Calu3 (cell line): Measurements from ENCODE around the gene CDKN3. TPM values are rescaled to one million over a fixed set of nuclear protein-coding genes. Genes with fewer than 3 reads are reported as not detected.

Source experiments
- BruUV-seq: library from RNA; stranded (reverse); fragments of 400-500 nt; replicated peaks from 2 replicates; lab custom pipeline; 2021; lab: Mats Ljungman, UMichigan
- CTCF ChIA-PET: fragments of 300-600 bp; sonication (Branson Sonifier 250); formaldehyde crosslinking; loops from one replicate; lab custom pipeline; 2022; ENCODE audit warnings: antibody characterized with exemption; lab: Charles Lee
- DNase-seq: peaks from one replicate; pipeline ENCODE4 v3.0.0; 2022
- H3K27ac Mint-ChIP-seq: one replicate; pipeline ENCODE4 v1.8.0; 2022; ENCODE audit warnings: mixed read lengths; ENCODE audit not compliant: unreplicated experiment
- H3K27me3 Mint-ChIP-seq: one replicate; pipeline ENCODE4 v1.8.0; 2022; ENCODE audit warnings: mixed read lengths; ENCODE audit not compliant: unreplicated experiment
- H3K36me3 Mint-ChIP-seq: one replicate; pipeline ENCODE4 v1.8.0; 2022; ENCODE audit warnings: mild to moderate bottlenecking, moderate library complexity, mixed read lengths; ENCODE audit not compliant: insufficient read depth, unreplicated experiment
- H3K4me1 Mint-ChIP-seq: one replicate; pipeline ENCODE4 v1.8.0; 2022; ENCODE audit warnings: mild to moderate bottlenecking, low read depth, mixed read lengths; ENCODE audit not compliant: unreplicated experiment
- H3K4me3 Mint-ChIP-seq: one replicate; pipeline ENCODE4 v1.8.0; 2022; ENCODE audit warnings: mild to moderate bottlenecking, low read depth, moderate library complexity, mixed read lengths; ENCODE audit not compliant: unreplicated experiment
- H3K9me3 Mint-ChIP-seq: one replicate; pipeline ENCODE4 v1.8.0; 2022; ENCODE audit warnings: low read depth, mixed read lengths; ENCODE audit not compliant: unreplicated experiment
- CTCF ChIP-seq: fragments of 200-600 bp; IDR thresholded peaks from one replicate; pipeline ENCODE4 v1.8.0; 2022; ENCODE audit warnings: antibody characterized with exemption; ENCODE audit not compliant: unreplicated experiment
- intact Hi-C: fragments of 100-400 bp; cut with micrococcal nuclease; formaldehyde crosslinking; loops from one replicate; pipeline ENCODE4 v1.10.0; 2022; ENCODE audit not compliant: unreplicated experiment
- total RNA-seq: library from RNA; stranded (reverse); gene quantifications from 2 replicates; pipeline ENCODE4 v1.2.3, GENCODE V29; 2022

The CDKN3 gene
- total RNA-seq, 1 experiment from 2014 or later = 50.3 TPM

- Mint-ChIP-seq H3K27ac (peak overlapping the region; percentile 54), H3K27me3 (no peaks in the 10 kb centered on the region), H3K36me3 (no peaks in the 10 kb centered on the region), H3K4me3 (no peak overlapping the region), H3K4me1 (peaks cover 27% of the 10 kb centered on the region), H3K9me3 (peaks cover 3% of the 10 kb centered on the region)
- BruUV-seq = no TSS peak
- intact Hi-C loops = no loop called here
- CTCF ChIA-PET = no interaction called here
- DNase-seq = no peak
- TF ChIP-seq CTCF = no peak
Observed at GRCh38 chr14:54353694-54354093, 43.1 kb upstream of the CDKN3 start.

- H3K27ac Mint-ChIP-seq = peak overlapping the region; percentile 54
- no TSS peak for BruUV-seq
- peaks cover 27% of the 10 kb centered on the region for H3K4me1 Mint-ChIP-seq
- CTCF ChIA-PET = no interaction called here
- TF ChIP-seq CTCF = no peak
- H3K27me3 Mint-ChIP-seq = no peaks in the 10 kb centered on the region
- intact Hi-C loops = no loop called here
- H3K4me3 Mint-ChIP-seq = no peak overlapping the region
- H3K36me3 Mint-ChIP-seq = no peaks in the 10 kb centered on the region
- H3K9me3 Mint-ChIP-seq = peaks cover 3% of the 10 kb centered on the region
- DNase-seq = peak; percentile 37
Observed at GRCh38 chr14:54354096-54354495, 42.7 kb upstream of the CDKN3 start.

- no peak overlapping the region for H3K4me3 Mint-ChIP-seq
- H3K36me3 Mint-ChIP-seq = no peaks in the 10 kb centered on the region
- CTCF ChIA-PET = no interaction called here
- no TSS peak for BruUV-seq
- no peak for TF ChIP-seq CTCF
- intact Hi-C loops = no loop called here
- H3K27me3 Mint-ChIP-seq = no peaks in the 10 kb centered on the region
- H3K27ac Mint-ChIP-seq = no peak overlapping the region
- peaks cover 27% of the 10 kb centered on the region for H3K4me1 Mint-ChIP-seq
- peaks cover 3% of the 10 kb centered on the region for H3K9me3 Mint-ChIP-seq
- no peak for DNase-seq
Observed at GRCh38 chr14:54354968-54355641, 41.7 kb upstream of the CDKN3 start.

- TF ChIP-seq CTCF = no peak
- intact Hi-C loops = no loop called here
- Mint-ChIP-seq H3K36me3 (no peaks in the 10 kb centered on the region), H3K9me3 (peaks cover 3% of the 10 kb centered on the region), H3K4me3 (no peak overlapping the region), H3K27ac (no peak overlapping the region), H3K27me3 (no peaks in the 10 kb centered on the region), H3K4me1 (peaks cover 27% of the 10 kb centered on the region)
- CTCF ChIA-PET = no interaction called here
- no TSS peak for BruUV-seq
- DNase-seq = no peak
Observed at GRCh38 chr14:54355698-54356097, 41.1 kb upstream of the CDKN3 start.
